OCI-LY7 (cell line): Measurements from ENCODE around the gene ZYX. TPM values are rescaled to one million over a fixed set of nuclear protein-coding genes. Genes with fewer than 3 reads are reported as not detected.

Experiments used
- BruUV-seq: library from RNA; stranded (reverse); fragments of 400-500 nt; replicated peaks from 2 replicates; lab custom pipeline; 2021; lab: Mats Ljungman, UMichigan
- CTCF ChIA-PET: fragments of 300-600 bp; sonication (Branson Sonifier 250); formaldehyde crosslinking; loops from one replicate; lab custom pipeline; 2022; ENCODE audit warnings: antibody characterized with exemption; ENCODE audit not compliant: unreplicated experiment; lab: Charles Lee
- POLR2A ChIA-PET: fragments of 300-600 bp; sonication (Branson Sonifier 250); formaldehyde crosslinking; loops from one replicate; lab custom pipeline; 2022; ENCODE audit warnings: antibody characterized with exemption; lab: Charles Lee
- DNase-seq: peaks from one replicate; pipeline ENCODE4 v3.0.0-alpha.2; 2015; ENCODE audit warnings: low spot score
- H2AFZ ChIP-seq: fragments of 200-600 bp; sonication (generic), shearing (Covaris generic); 2 replicates; pipeline ENCODE4 v1.6.1; 2014; ENCODE audit warnings: mild to moderate bottlenecking, antibody characterized with exemption, low read length, moderate library complexity
- H3K27ac ChIP-seq: fragments of 200-600 bp; sonication (generic); 2 replicates; pipeline ENCODE4 v1.5.1; 2014; ENCODE audit warnings: mixed run types, low read depth, mild to moderate bottlenecking, moderate library complexity, low read length, inconsistent platforms; ENCODE audit not compliant: poor library complexity, severe bottlenecking
- H3K36me3 ChIP-seq: fragments of 200-600 bp; sonication (generic); 2 replicates; pipeline ENCODE4 v1.6.1; 2014; ENCODE audit warnings: mild to moderate bottlenecking, antibody characterized with exemption, low read length, moderate library complexity, mixed read lengths; ENCODE audit not compliant: insufficient read depth
- H3K4me1 ChIP-seq: fragments of 200-600 bp; sonication (generic); 2 replicates; pipeline ENCODE4 v1.5.1; 2014; ENCODE audit warnings: mild to moderate bottlenecking, low read length; ENCODE audit not compliant: insufficient read depth, poor library complexity, severe bottlenecking
- H3K4me2 ChIP-seq: fragments of 200-600 bp; sonication (generic); 2 replicates; pipeline ENCODE4 v1.6.1; 2014; ENCODE audit warnings: mild to moderate bottlenecking, low read length
- H3K4me3 ChIP-seq: fragments of 200-600 bp; sonication (generic); 2 replicates; pipeline ENCODE4 v1.5.1; 2014; ENCODE audit warnings: mild to moderate bottlenecking, low read depth, low read length; ENCODE audit not compliant: poor library complexity, severe bottlenecking
- H3K79me2 ChIP-seq: fragments of 200-600 bp; sonication (generic); 2 replicates; pipeline ENCODE4 v1.6.1; 2016; ENCODE audit warnings: low read depth, mild to moderate bottlenecking, low read length, moderate library complexity, mixed read lengths; ENCODE audit not compliant: insufficient read depth
- H3K9me2 ChIP-seq: fragments of 200-600 bp; sonication (generic); 2 replicates; pipeline ENCODE4 v1.6.1; 2016; ENCODE audit warnings: mild to moderate bottlenecking, low read length, mixed read lengths; ENCODE audit not compliant: insufficient read depth
- H3K9me3 ChIP-seq: fragments of 200-600 bp; sonication (generic); 2 replicates; pipeline ENCODE4 v1.6.1; 2014; ENCODE audit warnings: mild to moderate bottlenecking, mixed run types, low read length, mixed read lengths
- H4K20me1 ChIP-seq: fragments of 200-600 bp; sonication (generic); 2 replicates; pipeline ENCODE4 v1.6.1; 2014; ENCODE audit warnings: mild to moderate bottlenecking, antibody characterized with exemption, low read length, moderate library complexity, mixed read lengths; ENCODE audit not compliant: insufficient read depth
- CTCF ChIP-seq: fragments of 200-600 bp; sonication (generic); conservative IDR thresholded peaks from 2 replicates; pipeline ENCODE4 v1.5.1; 2014; ENCODE audit warnings: mild to moderate bottlenecking, antibody characterized with exemption, low read length, moderate library complexity, mixed read lengths
- EZH2phosphoT487 ChIP-seq: fragments of 200-600 bp; sonication (generic); IDR thresholded peaks from 2 replicates; pipeline ENCODE4 v1.6.1; 2018; ENCODE audit warnings: low read depth, borderline replicate concordance, mild to moderate bottlenecking, mixed run types, antibody characterized with exemption, low read length, moderate library complexity, mixed read lengths
- intact Hi-C: fragments of 100-400 bp; cut with micrococcal nuclease; formaldehyde crosslinking; loops from one replicate; pipeline ENCODE4 v1.10.0; 2022; ENCODE audit not compliant: unreplicated experiment
- total RNA-seq, 2 experiments: library from RNA; depleted of rRNA in 1 of 2; stranded (reverse); fragments of >200 nt in 1 of 2; shearing (Covaris generic) in 1 of 2; gene quantifications; 2 replicates each; pipeline ENCODE4 v1.2.3, GENCODE V29; 2014 to 2022

Gene ZYX
- total RNA-seq, 2 experiments from 2014 or later = 0.44 to 4.2 TPM

GRCh38 chr7:143426479-143427142 lies 45.5 kb downstream of the ZYX start:
- CTCF ChIA-PET = no interaction called here
- Histone ChIP-seq H3K4me1 (no peaks in the 10 kb centered on the region), H3K4me3 (no peak overlapping the region), H3K4me2 (no peak overlapping the region), H3K9me3 (no peaks in the 10 kb centered on the region), H3K27ac (no peak overlapping the region), H3K79me2 (no peaks in the 10 kb centered on the region), H4K20me1 (no peaks in the 10 kb centered on the region), H3K9me2 (no peaks in the 10 kb centered on the region), H3K36me3 (no peaks in the 10 kb centered on the region), H2AFZ (no peak overlapping the region)
- POLR2A ChIA-PET = no interaction called here
- TF ChIP-seq CTCF (no peak), EZH2phosphoT487 (no peak)
- intact Hi-C loops = no loop called here
- no TSS peak for BruUV-seq
- no peak for DNase-seq

- no peak for TF ChIP-seq CTCF
- no peak for TF ChIP-seq EZH2phosphoT487
- Histone ChIP-seq H2AFZ (no peak overlapping the region), H3K4me1 (no peaks in the 10 kb centered on the region), H3K4me2 (no peak overlapping the region), H4K20me1 (no peaks in the 10 kb centered on the region), H3K4me3 (no peak overlapping the region), H3K79me2 (no peaks in the 10 kb centered on the region), H3K9me2 (no peaks in the 10 kb centered on the region), H3K9me3 (no peaks in the 10 kb centered on the region), H3K27ac (no peak overlapping the region), H3K36me3 (no peaks in the 10 kb centered on the region)
- intact Hi-C loops = no loop called here
- ChIA-PET POLR2A (no interaction called here), CTCF (no interaction called here)
- BruUV-seq = no TSS peak
- no peak for DNase-seq
These were observed 48.9 kb downstream of the ZYX start for GRCh38 chr7:143429770-143430698.
